SK-N-SH treated with all-trans-retinoic acid at 6 μM for 48 hours (cell line): Measurements from ENCODE around the gene CDCA4.

Experiments used
- ATAC-seq: fragments of 200-7000 bp; cut with Tn5 transposase; 3 replicates; pipeline ENCODE4 v1.9.1; 2020; ENCODE audit warnings: mild to moderate bottlenecking, moderate library complexity
- ARNTL ChIP-seq: fragments of 450-650 bp; formaldehyde crosslinking; IDR thresholded peaks from 2 replicates; pipeline ENCODE4 v1.5.0; 2020; ENCODE audit warnings: low read depth, mild to moderate bottlenecking, moderate library complexity, borderline replicate concordance
- BACH2 ChIP-seq: fragments of 250-450 bp; sonication (Bioruptor Pico); IDR thresholded peaks from 2 replicates; pipeline ENCODE4 v1.9.0; 2021; ENCODE audit warnings: mild to moderate bottlenecking, borderline replicate concordance
- CSDC2 ChIP-seq: fragments of 250-450 bp; sonication (Bioruptor Pico); IDR thresholded peaks from 2 replicates; pipeline ENCODE4 v1.5.0; 2020; ENCODE audit warnings: mild to moderate bottlenecking, moderate library complexity
- ESRRG ChIP-seq: fragments of 250-450 bp; sonication (Bioruptor Pico); IDR thresholded peaks from 2 replicates; pipeline ENCODE4 v1.6.1; 2021; ENCODE audit warnings: mild to moderate bottlenecking
- GLIS3 ChIP-seq: fragments of 250-450 bp; sonication (Bioruptor Pico); IDR thresholded peaks from 2 replicates; pipeline ENCODE4 v1.5.0; 2020; ENCODE audit warnings: mild to moderate bottlenecking, moderate library complexity
- ISL1 ChIP-seq: fragments of 250-450 bp; sonication (Bioruptor Pico); IDR thresholded peaks from 2 replicates; pipeline ENCODE4 v2.1.2; 2022; ENCODE audit warnings: mild to moderate bottlenecking, moderate library complexity
- OSR1 ChIP-seq: fragments of 250-450 bp; sonication (Bioruptor Pico); IDR thresholded peaks from 2 replicates; pipeline ENCODE4 v1.8.0; 2022; ENCODE audit warnings: moderate library complexity, mild to moderate bottlenecking, inconsistent platforms
- PPARA ChIP-seq: fragments of 250-450 bp; sonication (Bioruptor Pico); IDR thresholded peaks from 2 replicates; pipeline ENCODE4 v1.5.0; 2020; ENCODE audit warnings: mild to moderate bottlenecking, borderline replicate concordance
- RARB ChIP-seq: fragments of 250-450 bp; sonication (Bioruptor Pico); IDR thresholded peaks from 2 replicates; pipeline ENCODE4 v1.8.0; 2021; ENCODE audit warnings: mild to moderate bottlenecking, moderate library complexity
- SNAI2 ChIP-seq: fragments of 250-450 bp; sonication (Bioruptor Pico); IDR thresholded peaks from 2 replicates; pipeline ENCODE4 v1.5.0; 2020; ENCODE audit warnings: mild to moderate bottlenecking, moderate library complexity
- TCF4 ChIP-seq: fragments of 250-450 bp; sonication (Bioruptor Pico); IDR thresholded peaks from 2 replicates; pipeline ENCODE4 v1.8.0; 2021; ENCODE audit warnings: mild to moderate bottlenecking, moderate library complexity, borderline replicate concordance
- TOX ChIP-seq: fragments of 250-450 bp; sonication (Bioruptor Pico); IDR thresholded peaks from 2 replicates; pipeline ENCODE4 v1.8.0; 2021; ENCODE audit warnings: mild to moderate bottlenecking, moderate library complexity, borderline replicate concordance
- ZC3H10 ChIP-seq: fragments of 250-450 bp; sonication (Bioruptor Pico); IDR thresholded peaks from 2 replicates; pipeline ENCODE4 v1.5.1; 2021; ENCODE audit warnings: mild to moderate bottlenecking, moderate library complexity
- ZFP3 ChIP-seq: fragments of 250-450 bp; sonication (Bioruptor Pico); IDR thresholded peaks from 2 replicates; pipeline ENCODE4 v1.5.0; 2020; ENCODE audit warnings: mild to moderate bottlenecking, moderate library complexity
- ZFP30 ChIP-seq: fragments of 450-650 bp; formaldehyde crosslinking; IDR thresholded peaks from 2 replicates; pipeline ENCODE4 v1.5.0; 2022; ENCODE audit warnings: mild to moderate bottlenecking, moderate library complexity
- ZNF565 ChIP-seq: fragments of 450-650 bp; formaldehyde crosslinking; conservative IDR thresholded peaks from 2 replicates; pipeline ENCODE4 v1.5.0; 2020; ENCODE audit warnings: low read depth, mild to moderate bottlenecking, moderate library complexity
- ZNF70 ChIP-seq: fragments of 450-650 bp; formaldehyde crosslinking; IDR thresholded peaks from 2 replicates; pipeline ENCODE4 v1.5.0; 2020; ENCODE audit warnings: mild to moderate bottlenecking, moderate library complexity
- ZNF8 ChIP-seq: fragments of 450-650 bp; formaldehyde crosslinking; IDR thresholded peaks from 2 replicates; pipeline ENCODE4 v1.5.0; 2020; ENCODE audit warnings: mild to moderate bottlenecking, moderate library complexity
- TF ChIP-seq, protein P1 (sequence below): fragments of 250-450 bp; sonication (Bioruptor Pico); IDR thresholded peaks from 2 replicates; pipeline ENCODE4 v1.5.0; 2020; ENCODE audit warnings: mild to moderate bottlenecking, moderate library complexity
- TF ChIP-seq, protein P2 (sequence below): fragments of 250-450 bp; sonication (Bioruptor Pico); IDR thresholded peaks from 2 replicates; pipeline ENCODE4 v1.5.1; 2021; ENCODE audit warnings: mild to moderate bottlenecking, moderate library complexity
- TF ChIP-seq, protein P3 (sequence below): fragments of 250-450 bp; sonication (Bioruptor Pico); IDR thresholded peaks from 2 replicates; pipeline ENCODE4 v1.5.1; 2020; ENCODE audit warnings: low read depth, mild to moderate bottlenecking, moderate library complexity
- TF ChIP-seq, protein P4 (sequence below): fragments of 250-450 bp; sonication (Bioruptor Pico); IDR thresholded peaks from 2 replicates; pipeline ENCODE4 v1.8.0; 2021; ENCODE audit warnings: low read depth, mild to moderate bottlenecking, moderate library complexity, borderline replicate concordance

The CDCA4 gene

DNA sequence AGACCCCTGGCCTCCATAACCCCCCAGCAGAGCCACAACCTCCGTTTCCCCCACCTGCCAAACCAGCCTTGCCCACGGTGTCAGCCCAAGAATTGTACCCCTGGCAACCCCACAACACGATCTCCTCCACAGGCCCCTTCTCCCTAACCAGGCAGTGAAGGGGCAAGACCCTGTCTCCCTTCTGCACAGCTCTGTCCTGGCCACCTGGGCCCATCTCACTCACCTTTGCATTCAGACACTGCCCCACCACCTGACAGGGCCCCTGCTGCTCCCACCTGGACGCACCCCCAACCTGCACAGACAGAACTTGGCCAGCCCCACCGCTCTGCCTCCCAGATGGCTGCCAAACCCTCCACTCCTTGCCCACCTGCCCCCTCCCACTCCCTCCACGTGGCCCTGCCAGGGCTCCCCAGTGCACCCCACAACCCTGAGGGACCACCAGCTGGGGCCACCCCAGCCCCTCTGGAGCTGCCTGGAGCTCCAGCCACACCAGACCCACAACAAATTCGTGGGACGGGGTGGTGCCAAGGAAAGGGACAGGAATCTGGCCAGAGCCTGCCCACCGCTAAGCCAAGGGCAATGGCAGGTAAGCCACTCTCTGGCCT lies 54.5 kb downstream of the CDCA4 start:
- no peak for ATAC-seq
- TF ChIP-seq TOX (CRISPR knock-in tag) (no peak), ESRRG (CRISPR knock-in tag) (no peak), ZNF565 (CRISPR knock-in tag) (no peak), PPARA (CRISPR knock-in tag) (no peak), ZNF70 (CRISPR knock-in tag) (no peak), RARB (CRISPR knock-in tag) (no peak), ZC3H10 (CRISPR knock-in tag) (no peak), ARNTL (CRISPR knock-in tag) (no peak), GLIS3 (CRISPR knock-in tag) (no peak), TCF4 (CRISPR knock-in tag) (no peak), ISL1 (CRISPR knock-in tag) (no peak), OSR1 (no peak), BACH2 (CRISPR knock-in tag) (no peak), ZFP3 (CRISPR knock-in tag) (no peak), ZFP30 (no peak), SNAI2 (CRISPR knock-in tag) (no peak)
- TF ChIP-seq, protein P1, sequence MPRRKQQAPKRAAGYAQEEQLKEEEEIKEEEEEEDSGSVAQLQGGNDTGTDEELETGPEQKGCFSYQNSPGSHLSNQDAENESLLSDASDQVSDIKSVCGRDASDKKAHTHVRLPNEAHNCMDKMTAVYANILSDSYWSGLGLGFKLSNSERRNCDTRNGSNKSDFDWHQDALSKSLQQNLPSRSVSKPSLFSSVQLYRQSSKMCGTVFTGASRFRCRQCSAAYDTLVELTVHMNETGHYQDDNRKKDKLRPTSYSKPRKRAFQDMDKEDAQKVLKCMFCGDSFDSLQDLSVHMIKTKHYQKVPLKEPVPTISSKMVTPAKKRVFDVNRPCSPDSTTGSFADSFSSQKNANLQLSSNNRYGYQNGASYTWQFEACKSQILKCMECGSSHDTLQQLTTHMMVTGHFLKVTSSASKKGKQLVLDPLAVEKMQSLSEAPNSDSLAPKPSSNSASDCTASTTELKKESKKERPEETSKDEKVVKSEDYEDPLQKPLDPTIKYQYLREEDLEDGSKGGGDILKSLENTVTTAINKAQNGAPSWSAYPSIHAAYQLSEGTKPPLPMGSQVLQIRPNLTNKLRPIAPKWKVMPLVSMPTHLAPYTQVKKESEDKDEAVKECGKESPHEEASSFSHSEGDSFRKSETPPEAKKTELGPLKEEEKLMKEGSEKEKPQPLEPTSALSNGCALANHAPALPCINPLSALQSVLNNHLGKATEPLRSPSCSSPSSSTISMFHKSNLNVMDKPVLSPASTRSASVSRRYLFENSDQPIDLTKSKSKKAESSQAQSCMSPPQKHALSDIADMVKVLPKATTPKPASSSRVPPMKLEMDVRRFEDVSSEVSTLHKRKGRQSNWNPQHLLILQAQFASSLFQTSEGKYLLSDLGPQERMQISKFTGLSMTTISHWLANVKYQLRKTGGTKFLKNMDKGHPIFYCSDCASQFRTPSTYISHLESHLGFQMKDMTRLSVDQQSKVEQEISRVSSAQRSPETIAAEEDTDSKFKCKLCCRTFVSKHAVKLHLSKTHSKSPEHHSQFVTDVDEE (CRISPR knock-in tag): no peak
- TF ChIP-seq, protein P2, sequence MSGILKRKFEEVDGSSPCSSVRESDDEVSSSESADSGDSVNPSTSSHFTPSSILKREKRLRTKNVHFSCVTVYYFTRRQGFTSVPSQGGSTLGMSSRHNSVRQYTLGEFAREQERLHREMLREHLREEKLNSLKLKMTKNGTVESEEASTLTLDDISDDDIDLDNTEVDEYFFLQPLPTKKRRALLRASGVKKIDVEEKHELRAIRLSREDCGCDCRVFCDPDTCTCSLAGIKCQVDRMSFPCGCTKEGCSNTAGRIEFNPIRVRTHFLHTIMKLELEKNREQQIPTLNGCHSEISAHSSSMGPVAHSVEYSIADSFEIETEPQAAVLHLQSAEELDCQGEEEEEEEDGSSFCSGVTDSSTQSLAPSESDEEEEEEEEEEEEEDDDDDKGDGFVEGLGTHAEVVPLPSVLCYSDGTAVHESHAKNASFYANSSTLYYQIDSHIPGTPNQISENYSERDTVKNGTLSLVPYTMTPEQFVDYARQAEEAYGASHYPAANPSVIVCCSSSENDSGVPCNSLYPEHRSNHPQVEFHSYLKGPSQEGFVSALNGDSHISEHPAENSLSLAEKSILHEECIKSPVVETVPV (CRISPR knock-in tag): no peak
- TF ChIP-seq, protein P3, sequence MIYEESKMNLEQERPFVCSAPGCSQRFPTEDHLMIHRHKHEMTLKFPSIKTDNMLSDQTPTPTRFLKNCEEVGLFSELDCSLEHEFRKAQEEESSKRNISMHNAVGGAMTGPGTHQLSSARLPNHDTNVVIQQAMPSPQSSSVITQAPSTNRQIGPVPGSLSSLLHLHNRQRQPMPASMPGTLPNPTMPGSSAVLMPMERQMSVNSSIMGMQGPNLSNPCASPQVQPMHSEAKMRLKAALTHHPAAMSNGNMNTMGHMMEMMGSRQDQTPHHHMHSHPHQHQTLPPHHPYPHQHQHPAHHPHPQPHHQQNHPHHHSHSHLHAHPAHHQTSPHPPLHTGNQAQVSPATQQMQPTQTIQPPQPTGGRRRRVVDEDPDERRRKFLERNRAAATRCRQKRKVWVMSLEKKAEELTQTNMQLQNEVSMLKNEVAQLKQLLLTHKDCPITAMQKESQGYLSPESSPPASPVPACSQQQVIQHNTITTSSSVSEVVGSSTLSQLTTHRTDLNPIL: no peak
- TF ChIP-seq, protein P4, sequence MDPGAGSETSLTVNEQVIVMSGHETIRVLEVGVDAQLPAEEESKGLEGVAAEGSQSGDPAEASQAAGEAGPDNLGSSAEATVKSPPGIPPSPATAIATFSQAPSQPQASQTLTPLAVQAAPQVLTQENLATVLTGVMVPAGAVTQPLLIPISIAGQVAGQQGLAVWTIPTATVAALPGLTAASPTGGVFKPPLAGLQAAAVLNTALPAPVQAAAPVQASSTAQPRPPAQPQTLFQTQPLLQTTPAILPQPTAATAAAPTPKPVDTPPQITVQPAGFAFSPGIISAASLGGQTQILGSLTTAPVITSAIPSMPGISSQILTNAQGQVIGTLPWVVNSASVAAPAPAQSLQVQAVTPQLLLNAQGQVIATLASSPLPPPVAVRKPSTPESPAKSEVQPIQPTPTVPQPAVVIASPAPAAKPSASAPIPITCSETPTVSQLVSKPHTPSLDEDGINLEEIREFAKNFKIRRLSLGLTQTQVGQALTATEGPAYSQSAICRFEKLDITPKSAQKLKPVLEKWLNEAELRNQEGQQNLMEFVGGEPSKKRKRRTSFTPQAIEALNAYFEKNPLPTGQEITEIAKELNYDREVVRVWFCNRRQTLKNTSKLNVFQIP: no peak

DNA sequence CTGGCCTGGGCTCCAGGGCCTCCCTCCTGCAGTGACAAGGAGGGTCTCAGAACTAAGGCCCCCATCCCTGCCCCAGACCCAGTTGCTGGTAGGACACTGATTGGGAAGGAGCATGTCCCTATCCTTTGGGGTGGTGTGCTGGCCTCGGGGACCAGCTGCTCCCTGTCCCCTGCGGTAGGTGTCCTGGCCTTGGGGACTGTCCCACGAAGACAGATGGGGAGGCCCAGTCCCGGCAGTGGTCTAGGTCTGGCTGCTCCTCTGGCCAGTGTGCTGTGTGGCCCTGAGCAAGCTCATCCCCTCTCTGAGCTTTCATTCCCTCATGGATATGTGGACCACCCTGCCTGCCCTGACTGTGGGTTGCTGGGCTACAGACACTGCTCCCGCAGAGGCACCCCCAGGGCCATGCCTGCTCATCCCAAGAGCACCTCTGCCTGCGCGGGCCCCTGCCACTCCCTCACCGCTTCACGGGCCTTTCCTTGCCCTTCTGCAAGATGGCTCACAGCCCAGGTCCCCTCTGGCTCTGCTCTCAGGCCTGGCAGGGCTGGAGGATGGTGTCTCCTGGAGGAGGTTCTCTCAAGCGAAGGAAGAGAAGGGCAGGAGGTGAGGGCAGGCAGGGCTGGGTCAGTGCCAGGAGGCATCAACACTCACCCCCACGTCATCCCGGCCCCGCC lies 55.2 kb downstream of the CDCA4 start:
- ATAC-seq: no peak
- no peak for TF ChIP-seq TOX (CRISPR knock-in tag)
- no peak for TF ChIP-seq CSDC2 (CRISPR knock-in tag)
- TF ChIP-seq ZNF565 (CRISPR knock-in tag): no peak
- TF ChIP-seq, protein P3: no peak
- TF ChIP-seq ZC3H10 (CRISPR knock-in tag): no peak
- no peak for TF ChIP-seq ZNF8 (CRISPR knock-in tag)

DNA sequence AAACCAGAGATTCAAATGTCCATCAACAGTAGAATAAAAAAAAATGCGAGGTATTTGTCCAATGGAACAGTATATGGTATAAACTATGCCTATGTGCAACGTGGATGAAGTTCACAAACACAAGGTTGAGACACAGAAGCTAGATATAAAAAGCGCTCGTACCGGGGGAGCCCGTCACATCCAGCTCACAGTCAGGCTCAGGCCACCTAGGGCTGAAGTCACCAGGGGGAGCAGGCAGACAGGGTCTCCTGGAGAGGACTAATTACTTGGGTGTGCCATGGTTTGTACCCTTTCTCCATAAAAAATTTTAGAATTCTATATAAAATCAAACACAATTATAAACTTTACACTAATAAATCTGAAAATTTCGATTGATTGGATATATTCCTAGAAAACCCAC lies 56.3 kb downstream of the CDCA4 start:
- TF ChIP-seq ZNF8 (CRISPR knock-in tag): no peak
- ATAC-seq: no peak
